IMR-90 (cell line): ENCODE results near the gene ZNF778.

Source experiments
- CTCF ChIP-seq: conservative IDR thresholded peaks from 2 replicates; pipeline ENCODE4 v1.5.1; 2012; ENCODE audit warnings: mild to moderate bottlenecking, low read depth, low read length, improper control_type of control experiment
- SMC3 ChIP-seq: fragments of 150-350 bp; IDR thresholded peaks from 2 replicates; pipeline ENCODE4 v1.6.1; 2016; ENCODE audit warnings: low read depth, mild to moderate bottlenecking, antibody characterized with exemption, low read length, moderate library complexity

DNA sequence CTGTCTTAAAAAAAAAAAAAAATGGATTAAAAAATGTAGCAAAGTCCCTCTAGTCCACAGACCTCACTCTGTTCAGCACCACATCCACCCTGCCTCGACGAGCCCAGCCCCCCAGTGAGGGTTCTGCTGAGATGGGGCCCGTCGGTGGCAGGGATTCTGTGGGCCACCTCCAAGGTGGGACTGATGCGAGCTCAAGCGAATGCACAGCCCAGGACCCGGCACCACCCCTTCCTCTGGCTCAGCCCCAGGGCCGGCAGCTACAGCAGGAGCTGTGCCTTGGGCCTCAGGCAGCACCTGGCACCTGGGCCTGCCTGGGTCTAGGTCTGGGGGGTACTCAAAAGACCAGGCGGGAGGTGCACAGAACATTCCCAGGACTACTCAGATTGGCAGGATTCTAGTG, 59.5 kb downstream of the ZNF778 start:
- TF ChIP-seq CTCF, result no peak
- no peak for TF ChIP-seq SMC3
